HCT116 (cell line): ENCODE results near the gene HOMER2.

Experiments used
- CTCF ChIP-seq, 3 experiments: fragments of 200-600 bp in 1 of 3; sonication (generic) in 1 of 3; IDR thresholded peaks in 2 of 3; conservative IDR thresholded peaks in 1 of 3; 2 replicates each; pipeline ENCODE4 v1.5.1; 2012 to 2017; ENCODE audit warnings: low read depth in 2 of 3, low read length in 2 of 3, antibody characterized with exemption in 1 of 3, borderline replicate concordance in 1 of 3, control low read depth in 1 of 3, mild to moderate bottlenecking in 1 of 3, mixed read lengths in 1 of 3, mixed run types in 1 of 3, moderate library complexity in 1 of 3; ENCODE audit not compliant: insufficient read depth in 1 of 3
- EZH2 ChIP-seq: fragments of 200-600 bp; sonication (generic); IDR thresholded peaks from 2 replicates; pipeline ENCODE4 v1.6.1; 2017; ENCODE audit warnings: antibody characterized with exemption, mixed run types
- EZH2phosphoT487 ChIP-seq: fragments of 200-600 bp; IDR thresholded peaks from 2 replicates; pipeline ENCODE4 v1.6.1; 2018; ENCODE audit warnings: antibody characterized with exemption, borderline replicate concordance
- FOSL1 ChIP-seq: IDR thresholded peaks from 2 replicates; pipeline ENCODE4 v1.6.1; 2012; ENCODE audit warnings: low read depth
- JUND ChIP-seq: IDR thresholded peaks from 2 replicates; pipeline ENCODE4 v1.6.1; 2012
- POLR2A ChIP-seq: IDR thresholded peaks from 2 replicates; pipeline ENCODE4 v1.7.0; 2011; ENCODE audit warnings: borderline replicate concordance; ENCODE audit not compliant: insufficient read depth, insufficient read length; ENCODE audit errors: extremely low read depth
- SIN3A ChIP-seq: IDR thresholded peaks from 2 replicates; pipeline ENCODE4 v1.6.1; 2012; ENCODE audit warnings: low read depth
- SP1 ChIP-seq: IDR thresholded peaks from 2 replicates; pipeline ENCODE4 v1.6.1; 2012; ENCODE audit warnings: low read depth
- YY1 ChIP-seq: IDR thresholded peaks from 2 replicates; pipeline ENCODE4 v1.6.1; 2011; ENCODE audit warnings: low read length, low read depth, moderate library complexity, mild to moderate bottlenecking; ENCODE audit not compliant: insufficient replicate concordance; ENCODE audit errors: extremely low read depth
- ZNF274 ChIP-seq: fragments of 200-500 bp; sonication (Bioruptor generic); IDR thresholded peaks from 2 replicates; pipeline ENCODE4 v1.6.1; 2014; ENCODE audit warnings: mild to moderate bottlenecking, low read depth, low read length, inconsistent platforms
- TF ChIP-seq, protein P1 (sequence below): IDR thresholded peaks from 2 replicates; pipeline ENCODE4 v1.6.1; 2012
- TF ChIP-seq, protein P2 (sequence below): IDR thresholded peaks from 2 replicates; pipeline ENCODE4 v1.6.1; 2012; ENCODE audit warnings: low read depth

GRCh38 chr15:82881747-82882146 is 70.8 kb downstream of the HOMER2 start:
- TF ChIP-seq SIN3A (no peak), ZNF274 (no peak), YY1 (no peak), CTCF (IDR thresholded peaks at IDR 0.05 in 2 of 3, conservative IDR thresholded peaks at IDR 0.05 in 1 of 3; ENCODE audit: borderline replicate concordance in 1 of 3, insufficient read depth in 1 of 3, low read depth in 2 of 3, low read length in 2 of 3) (no peak), FOSL1 (no peak), POLR2A (no peak), EZH2phosphoT487 (no peak), EZH2 (no peak), JUND (no peak), SP1 (no peak)
- TF ChIP-seq, protein P1, sequence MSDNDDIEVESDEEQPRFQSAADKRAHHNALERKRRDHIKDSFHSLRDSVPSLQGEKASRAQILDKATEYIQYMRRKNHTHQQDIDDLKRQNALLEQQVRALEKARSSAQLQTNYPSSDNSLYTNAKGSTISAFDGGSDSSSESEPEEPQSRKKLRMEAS, result no peak
- TF ChIP-seq, protein P2, sequence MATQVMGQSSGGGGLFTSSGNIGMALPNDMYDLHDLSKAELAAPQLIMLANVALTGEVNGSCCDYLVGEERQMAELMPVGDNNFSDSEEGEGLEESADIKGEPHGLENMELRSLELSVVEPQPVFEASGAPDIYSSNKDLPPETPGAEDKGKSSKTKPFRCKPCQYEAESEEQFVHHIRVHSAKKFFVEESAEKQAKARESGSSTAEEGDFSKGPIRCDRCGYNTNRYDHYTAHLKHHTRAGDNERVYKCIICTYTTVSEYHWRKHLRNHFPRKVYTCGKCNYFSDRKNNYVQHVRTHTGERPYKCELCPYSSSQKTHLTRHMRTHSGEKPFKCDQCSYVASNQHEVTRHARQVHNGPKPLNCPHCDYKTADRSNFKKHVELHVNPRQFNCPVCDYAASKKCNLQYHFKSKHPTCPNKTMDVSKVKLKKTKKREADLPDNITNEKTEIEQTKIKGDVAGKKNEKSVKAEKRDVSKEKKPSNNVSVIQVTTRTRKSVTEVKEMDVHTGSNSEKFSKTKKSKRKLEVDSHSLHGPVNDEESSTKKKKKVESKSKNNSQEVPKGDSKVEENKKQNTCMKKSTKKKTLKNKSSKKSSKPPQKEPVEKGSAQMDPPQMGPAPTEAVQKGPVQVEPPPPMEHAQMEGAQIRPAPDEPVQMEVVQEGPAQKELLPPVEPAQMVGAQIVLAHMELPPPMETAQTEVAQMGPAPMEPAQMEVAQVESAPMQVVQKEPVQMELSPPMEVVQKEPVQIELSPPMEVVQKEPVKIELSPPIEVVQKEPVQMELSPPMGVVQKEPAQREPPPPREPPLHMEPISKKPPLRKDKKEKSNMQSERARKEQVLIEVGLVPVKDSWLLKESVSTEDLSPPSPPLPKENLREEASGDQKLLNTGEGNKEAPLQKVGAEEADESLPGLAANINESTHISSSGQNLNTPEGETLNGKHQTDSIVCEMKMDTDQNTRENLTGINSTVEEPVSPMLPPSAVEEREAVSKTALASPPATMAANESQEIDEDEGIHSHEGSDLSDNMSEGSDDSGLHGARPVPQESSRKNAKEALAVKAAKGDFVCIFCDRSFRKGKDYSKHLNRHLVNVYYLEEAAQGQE, result no peak
